ENCODE measurements around the gene SNURF.

DNA sequence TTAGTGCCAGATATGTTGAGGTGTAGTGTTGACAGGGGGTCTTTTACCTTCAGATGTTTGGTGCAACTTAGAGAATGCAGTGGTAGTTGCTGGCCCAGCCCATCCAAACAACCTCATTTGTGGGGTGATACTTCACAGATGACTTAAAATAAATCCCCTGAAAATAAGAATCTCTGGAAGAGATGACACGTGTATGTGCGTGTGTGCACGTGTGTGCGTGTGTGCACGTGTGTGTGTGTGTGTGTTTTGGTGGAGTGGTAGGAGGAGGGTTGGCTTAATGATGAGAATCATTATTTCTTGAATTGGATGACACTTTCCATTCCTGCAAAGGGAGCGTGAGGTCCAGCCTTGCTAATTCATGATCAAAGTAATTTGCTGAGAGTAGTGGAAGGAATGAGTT lies 31.9 kb downstream of the SNURF start:
- no peak for TF ChIP-seq ZNF138 (tag by site-specific recombination; IDR thresholded peaks at IDR 0.05; ENCODE audit: borderline replicate concordance)
- TF ChIP-seq, protein P1, sequence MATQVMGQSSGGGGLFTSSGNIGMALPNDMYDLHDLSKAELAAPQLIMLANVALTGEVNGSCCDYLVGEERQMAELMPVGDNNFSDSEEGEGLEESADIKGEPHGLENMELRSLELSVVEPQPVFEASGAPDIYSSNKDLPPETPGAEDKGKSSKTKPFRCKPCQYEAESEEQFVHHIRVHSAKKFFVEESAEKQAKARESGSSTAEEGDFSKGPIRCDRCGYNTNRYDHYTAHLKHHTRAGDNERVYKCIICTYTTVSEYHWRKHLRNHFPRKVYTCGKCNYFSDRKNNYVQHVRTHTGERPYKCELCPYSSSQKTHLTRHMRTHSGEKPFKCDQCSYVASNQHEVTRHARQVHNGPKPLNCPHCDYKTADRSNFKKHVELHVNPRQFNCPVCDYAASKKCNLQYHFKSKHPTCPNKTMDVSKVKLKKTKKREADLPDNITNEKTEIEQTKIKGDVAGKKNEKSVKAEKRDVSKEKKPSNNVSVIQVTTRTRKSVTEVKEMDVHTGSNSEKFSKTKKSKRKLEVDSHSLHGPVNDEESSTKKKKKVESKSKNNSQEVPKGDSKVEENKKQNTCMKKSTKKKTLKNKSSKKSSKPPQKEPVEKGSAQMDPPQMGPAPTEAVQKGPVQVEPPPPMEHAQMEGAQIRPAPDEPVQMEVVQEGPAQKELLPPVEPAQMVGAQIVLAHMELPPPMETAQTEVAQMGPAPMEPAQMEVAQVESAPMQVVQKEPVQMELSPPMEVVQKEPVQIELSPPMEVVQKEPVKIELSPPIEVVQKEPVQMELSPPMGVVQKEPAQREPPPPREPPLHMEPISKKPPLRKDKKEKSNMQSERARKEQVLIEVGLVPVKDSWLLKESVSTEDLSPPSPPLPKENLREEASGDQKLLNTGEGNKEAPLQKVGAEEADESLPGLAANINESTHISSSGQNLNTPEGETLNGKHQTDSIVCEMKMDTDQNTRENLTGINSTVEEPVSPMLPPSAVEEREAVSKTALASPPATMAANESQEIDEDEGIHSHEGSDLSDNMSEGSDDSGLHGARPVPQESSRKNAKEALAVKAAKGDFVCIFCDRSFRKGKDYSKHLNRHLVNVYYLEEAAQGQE (tag by site-specific recombination; IDR thresholded peaks at IDR 0.05), result no peak
- no peak for TF ChIP-seq ZNF423 (tag by site-specific recombination; IDR thresholded peaks at IDR 0.05)
- no peak for TF ChIP-seq ZBTB21 (tag by site-specific recombination; IDR thresholded peaks at IDR 0.05)
- TF ChIP-seq, protein P2, sequence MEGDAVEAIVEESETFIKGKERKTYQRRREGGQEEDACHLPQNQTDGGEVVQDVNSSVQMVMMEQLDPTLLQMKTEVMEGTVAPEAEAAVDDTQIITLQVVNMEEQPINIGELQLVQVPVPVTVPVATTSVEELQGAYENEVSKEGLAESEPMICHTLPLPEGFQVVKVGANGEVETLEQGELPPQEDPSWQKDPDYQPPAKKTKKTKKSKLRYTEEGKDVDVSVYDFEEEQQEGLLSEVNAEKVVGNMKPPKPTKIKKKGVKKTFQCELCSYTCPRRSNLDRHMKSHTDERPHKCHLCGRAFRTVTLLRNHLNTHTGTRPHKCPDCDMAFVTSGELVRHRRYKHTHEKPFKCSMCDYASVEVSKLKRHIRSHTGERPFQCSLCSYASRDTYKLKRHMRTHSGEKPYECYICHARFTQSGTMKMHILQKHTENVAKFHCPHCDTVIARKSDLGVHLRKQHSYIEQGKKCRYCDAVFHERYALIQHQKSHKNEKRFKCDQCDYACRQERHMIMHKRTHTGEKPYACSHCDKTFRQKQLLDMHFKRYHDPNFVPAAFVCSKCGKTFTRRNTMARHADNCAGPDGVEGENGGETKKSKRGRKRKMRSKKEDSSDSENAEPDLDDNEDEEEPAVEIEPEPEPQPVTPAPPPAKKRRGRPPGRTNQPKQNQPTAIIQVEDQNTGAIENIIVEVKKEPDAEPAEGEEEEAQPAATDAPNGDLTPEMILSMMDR (tag by site-specific recombination; IDR thresholded peaks at IDR 0.05), result no peak
- no peak for TF ChIP-seq ZNF785 (tag by site-specific recombination; IDR thresholded peaks at IDR 0.05)
- TF ChIP-seq WT1 (tag by site-specific recombination; IDR thresholded peaks at IDR 0.05), result no peak
- TF ChIP-seq, protein P3, sequence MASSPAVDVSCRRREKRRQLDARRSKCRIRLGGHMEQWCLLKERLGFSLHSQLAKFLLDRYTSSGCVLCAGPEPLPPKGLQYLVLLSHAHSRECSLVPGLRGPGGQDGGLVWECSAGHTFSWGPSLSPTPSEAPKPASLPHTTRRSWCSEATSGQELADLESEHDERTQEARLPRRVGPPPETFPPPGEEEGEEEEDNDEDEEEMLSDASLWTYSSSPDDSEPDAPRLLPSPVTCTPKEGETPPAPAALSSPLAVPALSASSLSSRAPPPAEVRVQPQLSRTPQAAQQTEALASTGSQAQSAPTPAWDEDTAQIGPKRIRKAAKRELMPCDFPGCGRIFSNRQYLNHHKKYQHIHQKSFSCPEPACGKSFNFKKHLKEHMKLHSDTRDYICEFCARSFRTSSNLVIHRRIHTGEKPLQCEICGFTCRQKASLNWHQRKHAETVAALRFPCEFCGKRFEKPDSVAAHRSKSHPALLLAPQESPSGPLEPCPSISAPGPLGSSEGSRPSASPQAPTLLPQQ (tag by site-specific recombination; IDR thresholded peaks at IDR 0.05), result no peak
- no peak for TF ChIP-seq ZNF174 (tag by site-specific recombination; IDR thresholded peaks at IDR 0.05)
- TF ChIP-seq ZFP69B (tag by site-specific recombination; IDR thresholded peaks at IDR 0.05), result no peak

All from HEK293 (cell line).